GM10266 (cell line): Measurements from ENCODE around the gene EXOC4.

ENCODE experiments used
- DNase-seq: peaks from one replicate; pipeline ENCODE4 v3.0.0; 2012; ENCODE audit errors: extremely low spot score
- CTCF ChIP-seq: IDR thresholded peaks from 2 replicates; pipeline ENCODE4 v1.5.1; 2012; ENCODE audit warnings: mild to moderate bottlenecking, low read depth; ENCODE audit not compliant: control insufficient read depth, insufficient read depth; ENCODE audit errors: missing control alignments

The EXOC4 gene

GRCh38 chr7:133433165-133433812 is 180.4 kb downstream of the EXOC4 start:
- no peak for TF ChIP-seq CTCF
- DNase-seq = no peak

GRCh38 chr7:133434246-133434865 is 181.5 kb downstream of the EXOC4 start:
- peak; percentile 54 for TF ChIP-seq CTCF
- peak; percentile 45 for DNase-seq

GRCh38 chr7:133436014-133436428 is 183.1 kb downstream of the EXOC4 start:
- no peak for TF ChIP-seq CTCF
- no peak for DNase-seq

GRCh38 chr7:133437544-133437943 is 184.7 kb downstream of the EXOC4 start:
- no peak for TF ChIP-seq CTCF

GRCh38 chr7:133442818-133443217 is 189.9 kb downstream of the EXOC4 start:
- no peak for TF ChIP-seq CTCF
- no peak for DNase-seq

More at GRCh38 chr7:133437544-133437943, 184.7 kb downstream of the EXOC4 start:
- no peak for DNase-seq

- DNase-seq = no peak
- TF ChIP-seq CTCF = no peak
These were observed 192.7 kb downstream of the EXOC4 start for GRCh38 chr7:133445617-133446016.

GRCh38 chr7:133448012-133448411 is 195.1 kb downstream of the EXOC4 start:
- TF ChIP-seq CTCF = no peak
- no peak for DNase-seq
